Spleen (tissue), 11 donors: Measurements from ENCODE around the gene TMEM132D. TPM values are rescaled to one million over a fixed set of nuclear protein-coding genes. Genes with fewer than 3 reads are reported as not detected.

Source experiments
- DNase-seq: peaks from one replicate; pipeline ENCODE4 v3.0.0-alpha.2; 2020
- H3K27ac ChIP-seq, 8 donors: fragments of 200-600 bp; sonication (generic) in 7 of 8; 1 replicate in 4 of 8; 2 replicates in 4 of 8; pipeline versions ENCODE4 v1.5.0 to v1.8.0; 2016 to 2021; ENCODE audit warnings: inconsistent platforms in 4 of 8, mild to moderate bottlenecking in 4 of 8, moderate library complexity in 1 of 8
- H3K27me3 ChIP-seq, 7 donors: fragments of 200-600 bp; sonication (generic) in 6 of 7; replicated peaks in 1 of 7; 1 replicate in 4 of 7; 2 replicates in 3 of 7; pipeline versions ENCODE4 v1.5.0 to v1.8.0; 2016 to 2021; ENCODE audit warnings: inconsistent platforms in 3 of 7, mild to moderate bottlenecking in 1 of 7
- H3K36me3 ChIP-seq, 6 donors: fragments of 200-600 bp; sonication (generic) in 5 of 6; 1 replicate in 4 of 6; 2 replicates in 2 of 6; pipeline versions ENCODE4 v1.5.0 to v1.8.0; 2016 to 2021; ENCODE audit warnings: inconsistent platforms in 2 of 6
- H3K4me1 ChIP-seq, 6 donors: fragments of 200-600 bp; sonication (generic) in 5 of 6; 1 replicate in 3 of 6; 2 replicates in 3 of 6; pipeline versions ENCODE4 v1.5.0 to v1.8.0; 2016 to 2021; ENCODE audit warnings: inconsistent platforms in 3 of 6
- H3K4me3 ChIP-seq, 8 donors: fragments of 200-600 bp; sonication (generic) in 7 of 8; 1 replicate in 4 of 8; 2 replicates in 4 of 8; pipeline versions ENCODE4 v1.5.0 to v1.8.0; 2016 to 2021; ENCODE audit warnings: inconsistent platforms in 4 of 8, mild to moderate bottlenecking in 4 of 8, moderate library complexity in 2 of 8
- H3K9me3 ChIP-seq, 8 donors: fragments of 200-600 bp; sonication (generic) in 7 of 8; 1 replicate in 4 of 8; 2 replicates in 4 of 8; pipeline versions ENCODE4 v1.5.0 to v1.8.0; 2016 to 2021; ENCODE audit warnings: inconsistent platforms in 4 of 8
- CTCF ChIP-seq, 11 experiments: fragments of 200-600 bp in 7 of 11; fragments of 450-650 bp in 4 of 11; sonication (generic) in 4 of 11; IDR thresholded peaks in 8 of 11; conservative IDR thresholded peaks in 3 of 11; 1 replicate in 7 of 11; 2 replicates in 4 of 11; pipeline versions ENCODE4 v1.4.0 to v1.8.0; 2016 to 2021; ENCODE audit warnings: antibody characterized with exemption in 11 of 11, inconsistent platforms in 4 of 11, mild to moderate bottlenecking in 1 of 11
- POLR2A ChIP-seq, 3 donors: fragments of 450-650 bp; IDR thresholded peaks; one replicate each; pipeline ENCODE4 v1.5.1; 2017; ENCODE audit warnings: antibody characterized with exemption in 3 of 3, mild to moderate bottlenecking in 1 of 3
- POLR2AphosphoS5 ChIP-seq, 3 donors: sonication (generic); formaldehyde crosslinking; IDR thresholded peaks; one replicate each; pipeline ENCODE4 v1.5.1; 2017; ENCODE audit warnings: antibody characterized with exemption in 3 of 3
- WGBS, 5 donors: extraction: QIAGEN DNeasy Blood & Tissue Kit in 3 of 5; methylation state at CpG; one replicate each; pipeline versions ENCODE4 v1.1.5 to v1.1.7; 2013 to 2018; 5-methylcytosine and 5-hydroxymethylcytosine counted together
- intact Hi-C: fragments of 100-400 bp; cut with DNase I; formaldehyde crosslinking; loops from one replicate; pipeline ENCODE4 v1.15.0; 2023; ENCODE audit warnings: low total_unique reads
- polyA plus RNA-seq, 3 donors: library from polyadenylated mRNA; stranded (reverse); fragments of 200-250 nt; gene quantifications; one replicate each; pipeline ENCODE4 v1.2.1, GENCODE V29; 2013
- total RNA-seq, 7 donors: library from RNA; depleted of rRNA in 3 of 7; stranded (reverse); fragments of >200 nt in 3 of 7; fragmentation: NEBNext Ultra II Directional in 4 of 7; extraction: Animal tissue kit (Norgen Biotek cat#: 25700) in 4 of 7; gene quantifications; one replicate each; pipeline versions ENCODE4 v1.1.0 to v1.2.1, GENCODE V29; 2016 to 2021
- donor health status: healthy with polysubstance abuse.
- donor health status: DM: no; HTN: no; CAD: no; lungs with moderate emphysema.
- donor health status: DM: no; HTN: no; CAD: no.
- donor health status: Bipolar disorder and iron deficiency.
- donor health status: healthy.
- donor health status: DM: no; HTN: no; CAD: no.
- donor health status: DM: yes; HTN: yes; CAD: no.

The TMEM132D gene
- total and polyA plus RNA-seq, 10 donors: 0.03 TPM; not detected in 9

GRCh38 chr12:129378496-129378895 is 525.3 kb downstream of the TMEM132D start:
- Histone ChIP-seq H3K27ac (no peak overlapping the region), H3K4me1 (no peaks in the 10 kb centered on the region), H3K9me3 (peaks cover 0 to 17% (median 3%) of the 10 kb centered on the region in 8 donors), H3K27me3 (no peaks in the 10 kb centered on the region), H3K4me3 (no peak overlapping the region), H3K36me3 (no peaks in the 10 kb centered on the region)
- TF ChIP-seq POLR2AphosphoS5 (IDR thresholded peaks at IDR 0.05) (no peak), POLR2A (IDR thresholded peaks at IDR 0.05) (no peak), CTCF (IDR thresholded peaks at IDR 0.05 in 8 of 11, conservative IDR thresholded peaks at IDR 0.05 in 3 of 11) (no peak)
- WGBS, 5 donors: 83 to 91% (median 88%) methylated on average over 5 of the region's 5 CpGs
- no peak for DNase-seq
- intact Hi-C loops: no loop called here

- WGBS, 5 donors: 66 to 84% (median 74%) methylated on average over 4 of the region's 4 CpGs
Measured at GRCh38 chr12:129373746-129374145, 530.1 kb downstream of the TMEM132D start.

GRCh38 chr12:129372876-129373275 is 530.9 kb downstream of the TMEM132D start:
- intact Hi-C loops: no loop called here
- no peak overlapping the region for H3K4me3 ChIP-seq
- H3K4me1 ChIP-seq: no peaks in the 10 kb centered on the region
- H3K27me3 ChIP-seq: no peaks in the 10 kb centered on the region
- peaks cover 0 to 33% (median 3%) of the 10 kb centered on the region in 8 donors for H3K9me3 ChIP-seq
- no peak for DNase-seq
- H3K27ac ChIP-seq: no peak overlapping the region
- no peaks in the 10 kb centered on the region for H3K36me3 ChIP-seq
- TF ChIP-seq POLR2A (IDR thresholded peaks at IDR 0.05): no peak
- no peak for TF ChIP-seq CTCF (IDR thresholded peaks at IDR 0.05 in 8 of 11, conservative IDR thresholded peaks at IDR 0.05 in 3 of 11)
- TF ChIP-seq POLR2AphosphoS5 (IDR thresholded peaks at IDR 0.05): no peak
- 38 to 75% (median 46%) methylated on average over 3 of the region's 3 CpGs for WGBS, 5 donors

More at GRCh38 chr12:129373746-129374145, 530.1 kb downstream of the TMEM132D start:
- Histone ChIP-seq H3K27me3 (no peaks in the 10 kb centered on the region), H3K9me3 (peaks cover 0 to 31% (median 3%) of the 10 kb centered on the region in 8 donors), H3K36me3 (no peaks in the 10 kb centered on the region), H3K27ac (no peak overlapping the region), H3K4me3 (no peak overlapping the region), H3K4me1 (no peaks in the 10 kb centered on the region)
- intact Hi-C loops: no loop called here
- no peak for DNase-seq
- TF ChIP-seq CTCF (IDR thresholded peaks at IDR 0.05 in 8 of 11, conservative IDR thresholded peaks at IDR 0.05 in 3 of 11) (no peak), POLR2AphosphoS5 (IDR thresholded peaks at IDR 0.05) (no peak), POLR2A (IDR thresholded peaks at IDR 0.05) (no peak)

GRCh38 chr12:129372348-129372747 is 531.5 kb downstream of the TMEM132D start:
- Histone ChIP-seq H3K4me3 (no peak overlapping the region), H3K27me3 (no peaks in the 10 kb centered on the region), H3K9me3 (peaks cover 0 to 36% (median 3%) of the 10 kb centered on the region in 8 donors), H3K27ac (no peak overlapping the region), H3K36me3 (no peaks in the 10 kb centered on the region), H3K4me1 (no peaks in the 10 kb centered on the region)
- 63 to 89% (median 87%) methylated on average over 2 of the region's 2 CpGs for WGBS, 5 donors
- intact Hi-C loops: no loop called here
- no peak for TF ChIP-seq POLR2A (IDR thresholded peaks at IDR 0.05)
- TF ChIP-seq POLR2AphosphoS5 (IDR thresholded peaks at IDR 0.05): no peak
- no peak for TF ChIP-seq CTCF (IDR thresholded peaks at IDR 0.05 in 8 of 11, conservative IDR thresholded peaks at IDR 0.05 in 3 of 11)
- no peak for DNase-seq
